SU-DHL-6 (cell line): Measurements from ENCODE around the gene PIPOX.

Experiments used
- H2AFZ ChIP-seq: fragments of 200-600 bp; sonication (generic); 2 replicates; pipeline ENCODE4 v1.6.1; 2014; ENCODE audit warnings: low read depth, mild to moderate bottlenecking, moderate library complexity, mixed read lengths, antibody characterized with exemption, low read length; ENCODE audit not compliant: severe bottlenecking
- H3F3A ChIP-seq: fragments of 200-600 bp; shearing (Covaris generic); 2 replicates; pipeline ENCODE4 v1.6.0; 2016; ENCODE audit warnings: antibody characterized with exemption, mild to moderate bottlenecking; ENCODE audit not compliant: insufficient read depth
- H3K27ac ChIP-seq: fragments of 200-600 bp; sonication (generic); 2 replicates; pipeline ENCODE4 v1.5.1; 2016; ENCODE audit warnings: low read depth, mild to moderate bottlenecking, low read length, moderate library complexity, mixed read lengths
- H3K27me3 ChIP-seq: fragments of 200-600 bp; sonication (generic), shearing (Covaris generic); 2 replicates; pipeline ENCODE4 v1.6.0; 2014; ENCODE audit warnings: mild to moderate bottlenecking, low read length
- H3K36me3 ChIP-seq: fragments of 200-600 bp; sonication (generic); 2 replicates; pipeline ENCODE4 v1.6.1; 2014; ENCODE audit warnings: mild to moderate bottlenecking, low read length, mixed read lengths
- H3K4me2 ChIP-seq: fragments of 300-600, 200-600 bp; shearing (Covaris generic), sonication (generic); 2 replicates; pipeline ENCODE4 v1.6.0; 2014; ENCODE audit warnings: low read length, low read depth, mild to moderate bottlenecking; ENCODE audit not compliant: poor library complexity, severe bottlenecking
- H3K4me3 ChIP-seq: fragments of 200-600 bp; sonication (generic); 2 replicates; pipeline ENCODE4 v1.5.1; 2014; ENCODE audit warnings: antibody characterized with exemption, low read length, mild to moderate bottlenecking, mixed read lengths; ENCODE audit not compliant: insufficient read depth, poor library complexity, severe bottlenecking
- H3K79me2 ChIP-seq: fragments of 200-600 bp; sonication (generic); 2 replicates; pipeline ENCODE4 v1.6.1; 2014; ENCODE audit warnings: mild to moderate bottlenecking, low read length, moderate library complexity; ENCODE audit not compliant: insufficient read depth
- H3K9ac ChIP-seq: fragments of 200-600 bp; sonication (generic); 2 replicates; pipeline ENCODE4 v1.7.0; 2014; ENCODE audit warnings: mild to moderate bottlenecking, low read length
- H3K9me2 ChIP-seq: fragments of 200-600 bp; sonication (generic); replicated peaks from 2 replicates; pipeline ENCODE4 v1.6.1; 2014; ENCODE audit warnings: low read length; ENCODE audit not compliant: insufficient read depth
- H3K9me3 ChIP-seq: fragments of 200-600 bp; sonication (generic); 2 replicates; pipeline ENCODE4 v1.6.1; 2014; ENCODE audit warnings: low read length, mixed read lengths; ENCODE audit not compliant: insufficient read depth
- H4K20me1 ChIP-seq: fragments of 200-600 bp; sonication (generic); 2 replicates; pipeline ENCODE4 v1.6.1; 2014; ENCODE audit warnings: low read depth, mild to moderate bottlenecking, antibody characterized with exemption, low read length, moderate library complexity, mixed read lengths
- EZH2phosphoT487 ChIP-seq: fragments of 200-600 bp; sonication (generic), shearing (Covaris generic); conservative IDR thresholded peaks from 2 replicates; pipeline ENCODE4 v1.6.1; 2018; ENCODE audit warnings: mild to moderate bottlenecking, antibody characterized with exemption, low read length, moderate library complexity, mixed read lengths
- TF ChIP-seq, protein P1 (sequence below): fragments of 200-600 bp; sonication (generic); IDR thresholded peaks from one replicate; pipeline ENCODE4 v1.5.1; 2017; ENCODE audit warnings: antibody characterized with exemption, mild to moderate bottlenecking, low read length, moderate library complexity; ENCODE audit not compliant: insufficient read depth, poor library complexity, severe bottlenecking

The PIPOX gene

GRCh38 chr17:29079887-29080286, 36.9 kb downstream of the PIPOX start:
- Histone ChIP-seq H3K4me2 (no peak overlapping the region), H3K36me3 (no peaks in the 10 kb centered on the region), H3K9ac (no peak overlapping the region), H3K79me2 (no peaks in the 10 kb centered on the region), H4K20me1 (no peaks in the 10 kb centered on the region), H3K27ac (no peak overlapping the region), H3F3A (no peaks in the 10 kb centered on the region), H3K9me2 (no peaks in the 10 kb centered on the region), H3K27me3 (no peaks in the 10 kb centered on the region), H3K9me3 (no peaks in the 10 kb centered on the region), H3K4me3 (no peak overlapping the region), H2AFZ (no peak overlapping the region)
- TF ChIP-seq EZH2phosphoT487 = no peak
- TF ChIP-seq, protein P1, sequence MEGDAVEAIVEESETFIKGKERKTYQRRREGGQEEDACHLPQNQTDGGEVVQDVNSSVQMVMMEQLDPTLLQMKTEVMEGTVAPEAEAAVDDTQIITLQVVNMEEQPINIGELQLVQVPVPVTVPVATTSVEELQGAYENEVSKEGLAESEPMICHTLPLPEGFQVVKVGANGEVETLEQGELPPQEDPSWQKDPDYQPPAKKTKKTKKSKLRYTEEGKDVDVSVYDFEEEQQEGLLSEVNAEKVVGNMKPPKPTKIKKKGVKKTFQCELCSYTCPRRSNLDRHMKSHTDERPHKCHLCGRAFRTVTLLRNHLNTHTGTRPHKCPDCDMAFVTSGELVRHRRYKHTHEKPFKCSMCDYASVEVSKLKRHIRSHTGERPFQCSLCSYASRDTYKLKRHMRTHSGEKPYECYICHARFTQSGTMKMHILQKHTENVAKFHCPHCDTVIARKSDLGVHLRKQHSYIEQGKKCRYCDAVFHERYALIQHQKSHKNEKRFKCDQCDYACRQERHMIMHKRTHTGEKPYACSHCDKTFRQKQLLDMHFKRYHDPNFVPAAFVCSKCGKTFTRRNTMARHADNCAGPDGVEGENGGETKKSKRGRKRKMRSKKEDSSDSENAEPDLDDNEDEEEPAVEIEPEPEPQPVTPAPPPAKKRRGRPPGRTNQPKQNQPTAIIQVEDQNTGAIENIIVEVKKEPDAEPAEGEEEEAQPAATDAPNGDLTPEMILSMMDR = no peak

DNA sequence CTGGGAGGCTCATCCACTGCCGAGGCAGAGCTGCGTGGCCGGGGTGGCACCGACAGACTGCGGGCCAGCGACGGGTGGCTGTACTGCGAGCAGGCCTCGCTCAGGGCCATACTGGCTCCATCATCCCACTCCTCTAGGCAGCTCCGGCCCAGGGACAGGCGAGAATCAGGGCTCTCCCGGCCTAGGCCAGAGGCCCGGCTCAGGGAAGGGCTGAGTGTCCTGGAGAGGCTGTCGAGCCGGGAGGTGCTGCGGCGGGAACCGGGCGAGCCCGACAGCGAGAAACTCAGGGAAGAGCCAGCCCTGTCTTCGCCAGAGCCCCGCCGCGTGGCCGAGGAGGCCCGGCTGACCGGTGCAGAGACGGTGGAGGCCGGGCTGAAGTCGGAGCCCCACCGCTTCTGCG, 37.4 kb downstream of the PIPOX start:
- Histone ChIP-seq H3K4me2 (no peak overlapping the region), H2AFZ (no peak overlapping the region), H3K27ac (no peak overlapping the region), H3K9me3 (no peaks in the 10 kb centered on the region), H3K27me3 (no peaks in the 10 kb centered on the region), H3K9me2 (no peaks in the 10 kb centered on the region), H3K36me3 (no peaks in the 10 kb centered on the region), H4K20me1 (no peaks in the 10 kb centered on the region), H3K79me2 (no peaks in the 10 kb centered on the region), H3F3A (no peaks in the 10 kb centered on the region), H3K9ac (no peak overlapping the region), H3K4me3 (no peak overlapping the region)
- TF ChIP-seq, protein P1 = no peak

- no peaks in the 10 kb centered on the region for H3K36me3 ChIP-seq
- TF ChIP-seq EZH2phosphoT487 = no peak
- TF ChIP-seq, protein P1 = no peak
- no peaks in the 10 kb centered on the region for H4K20me1 ChIP-seq
These were observed 38.0 kb downstream of the PIPOX start for GRCh38 chr17:29080965-29081364.

GRCh38 chr17:29084541-29085146, 41.7 kb downstream of the PIPOX start:
- TF ChIP-seq EZH2phosphoT487 = no peak
- TF ChIP-seq, protein P1 = no peak

More at GRCh38 chr17:29080965-29081364, 38.0 kb downstream of the PIPOX start:
- Histone ChIP-seq H2AFZ (no peak overlapping the region), H3K9ac (no peak overlapping the region), H3K9me3 (no peaks in the 10 kb centered on the region), H3K79me2 (no peaks in the 10 kb centered on the region), H3K4me3 (no peak overlapping the region), H3K27me3 (no peaks in the 10 kb centered on the region), H3K9me2 (no peaks in the 10 kb centered on the region), H3K27ac (no peak overlapping the region), H3K4me2 (no peak overlapping the region), H3F3A (no peaks in the 10 kb centered on the region)

More at GRCh38 chr17:29084541-29085146, 41.7 kb downstream of the PIPOX start:
- H3K9me3 ChIP-seq = no peaks in the 10 kb centered on the region
- H3F3A ChIP-seq = no peaks in the 10 kb centered on the region
- no peaks in the 10 kb centered on the region for H3K79me2 ChIP-seq
- H3K4me3 ChIP-seq = no peak overlapping the region
- no peaks in the 10 kb centered on the region for H3K27me3 ChIP-seq
- H4K20me1 ChIP-seq = no peaks in the 10 kb centered on the region
- H2AFZ ChIP-seq = no peak overlapping the region
- H3K27ac ChIP-seq = no peak overlapping the region
- H3K36me3 ChIP-seq = no peaks in the 10 kb centered on the region
- H3K4me2 ChIP-seq = no peak overlapping the region
- H3K9me2 ChIP-seq = no peaks in the 10 kb centered on the region
- no peak overlapping the region for H3K9ac ChIP-seq
